ENCODE data around the gene ADRM1. TPM values are rescaled to one million over a fixed set of nuclear protein-coding genes. Genes with fewer than 3 reads are reported as not detected.

ADRM1 gene
- total RNA-seq, 2 donors from 2014 or later: 67.3 to 132 TPM

DNA sequence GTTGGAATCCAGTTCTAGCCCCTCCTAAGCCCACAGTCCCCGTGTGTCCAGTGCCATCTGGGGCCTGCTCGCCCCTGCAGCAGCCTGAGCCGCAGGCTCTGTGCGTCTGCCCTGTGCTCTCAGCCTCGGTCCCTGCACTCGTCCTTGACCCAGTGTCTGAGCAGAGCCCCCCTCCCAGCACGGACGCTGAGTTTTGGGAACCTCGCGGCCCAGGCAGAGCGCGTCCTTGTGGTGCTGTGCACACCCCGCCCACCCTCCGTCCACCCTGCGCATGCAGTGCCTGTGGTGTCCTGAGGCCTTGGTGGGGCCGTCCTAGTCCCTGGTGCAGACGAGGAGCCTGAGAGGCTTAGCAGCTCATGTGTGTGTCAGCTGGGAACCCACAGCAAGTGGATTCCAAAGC lies 32.9 kb upstream of the ADRM1 start:
- H3K27me3 Mint-ChIP-seq: no peaks in the 10 kb centered on the region
- H3K4me3 Mint-ChIP-seq: no peak overlapping the region
- H3K9me3 Mint-ChIP-seq: no peaks in the 10 kb centered on the region
- no peaks in the 10 kb centered on the region for H3K4me1 Mint-ChIP-seq
- H3K36me3 Mint-ChIP-seq (ENCODE audit: low read depth): peaks cover 49% of the 10 kb centered on the region
- H3K27ac Mint-ChIP-seq: no peak overlapping the region
- ATAC-seq (replicated peaks): no peak

DNA sequence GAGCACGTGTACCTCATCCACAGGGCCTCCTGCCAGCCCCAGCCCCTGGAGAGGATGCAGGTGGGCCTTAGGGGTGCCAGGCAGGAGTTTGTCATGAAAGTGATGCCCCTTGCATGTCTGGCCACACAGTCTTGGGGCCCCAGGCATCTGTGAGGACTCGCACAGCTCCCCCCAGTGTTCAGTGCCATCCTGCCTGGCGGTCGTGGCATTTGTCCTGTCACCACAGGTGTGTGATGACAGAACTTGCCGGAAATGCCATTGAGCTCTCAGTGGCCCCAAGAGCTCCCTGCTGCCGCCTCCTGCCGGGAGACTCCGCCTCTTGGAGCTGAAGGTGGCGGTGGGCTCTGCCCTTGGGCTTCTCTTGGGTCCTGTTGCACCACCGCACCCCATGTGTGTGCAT lies 30.6 kb upstream of the ADRM1 start:
- Mint-ChIP-seq H3K4me1 (no peaks in the 10 kb centered on the region), H3K9me3 (no peaks in the 10 kb centered on the region), H3K27ac (no peak overlapping the region), H3K36me3 (ENCODE audit: low read depth) (peaks cover 49% of the 10 kb centered on the region), H3K4me3 (no peak overlapping the region), H3K27me3 (no peaks in the 10 kb centered on the region)
- ATAC-seq (replicated peaks): no peak

DNA sequence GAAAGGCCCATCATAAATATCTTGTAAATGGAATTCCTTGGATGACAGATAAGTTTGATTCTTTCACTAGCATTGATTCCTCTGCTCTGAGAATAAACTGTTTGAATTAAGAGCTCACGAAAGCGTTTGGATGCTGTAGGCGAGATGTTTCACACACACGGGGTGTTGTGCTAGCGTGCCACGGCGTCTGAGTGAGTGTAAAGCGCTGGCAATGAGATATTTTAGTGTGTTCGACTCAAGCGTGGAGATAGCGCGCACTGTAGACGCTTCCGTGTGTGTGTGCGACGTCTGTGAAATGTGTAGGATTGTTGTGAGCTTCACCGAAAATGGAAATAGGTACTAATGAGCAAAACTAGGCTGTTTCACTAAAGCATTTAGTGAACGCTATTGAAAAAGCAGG lies 29.4 kb upstream of the ADRM1 start:
- Mint-ChIP-seq H3K4me3 (no peak overlapping the region), H3K27me3 (no peaks in the 10 kb centered on the region), H3K27ac (no peak overlapping the region), H3K4me1 (no peaks in the 10 kb centered on the region), H3K9me3 (no peaks in the 10 kb centered on the region), H3K36me3 (ENCODE audit: low read depth) (peaks cover 56% of the 10 kb centered on the region)
- ATAC-seq (replicated peaks): no peak

DNA sequence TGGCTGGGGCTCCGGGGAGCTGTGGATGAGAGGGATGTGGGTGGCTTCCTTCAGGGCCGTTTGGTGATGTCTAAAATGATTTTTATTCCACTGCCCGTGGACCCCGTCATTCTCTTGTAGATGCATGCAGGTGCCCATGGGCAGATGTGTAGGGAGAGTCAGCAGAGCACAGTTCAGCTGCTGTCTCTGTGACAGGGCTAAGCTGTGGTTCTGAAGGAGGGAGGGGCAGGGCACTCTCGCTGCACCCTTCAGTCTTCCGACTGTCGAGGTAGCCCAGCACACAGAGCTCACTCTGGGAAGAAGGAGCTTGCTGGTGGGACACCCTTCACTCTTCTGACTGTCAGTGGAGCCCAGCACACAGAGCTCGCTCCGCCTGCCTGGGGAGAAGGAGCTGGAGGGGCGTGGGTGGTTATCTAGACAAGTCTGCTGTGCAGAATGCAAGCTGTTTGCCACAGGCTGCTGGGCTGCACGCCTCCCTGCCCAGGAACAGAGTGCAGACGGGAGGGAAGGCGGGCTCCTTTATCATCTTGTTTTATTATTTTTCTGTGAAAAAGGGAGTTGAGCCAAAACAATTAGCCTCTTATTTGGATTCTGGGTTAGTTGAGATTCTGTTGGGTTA lies 28.4 kb upstream of the ADRM1 start:
- H3K36me3 Mint-ChIP-seq (ENCODE audit: low read depth): peaks cover 62% of the 10 kb centered on the region
- H3K27ac Mint-ChIP-seq: peak overlapping the region; percentile 30

DNA sequence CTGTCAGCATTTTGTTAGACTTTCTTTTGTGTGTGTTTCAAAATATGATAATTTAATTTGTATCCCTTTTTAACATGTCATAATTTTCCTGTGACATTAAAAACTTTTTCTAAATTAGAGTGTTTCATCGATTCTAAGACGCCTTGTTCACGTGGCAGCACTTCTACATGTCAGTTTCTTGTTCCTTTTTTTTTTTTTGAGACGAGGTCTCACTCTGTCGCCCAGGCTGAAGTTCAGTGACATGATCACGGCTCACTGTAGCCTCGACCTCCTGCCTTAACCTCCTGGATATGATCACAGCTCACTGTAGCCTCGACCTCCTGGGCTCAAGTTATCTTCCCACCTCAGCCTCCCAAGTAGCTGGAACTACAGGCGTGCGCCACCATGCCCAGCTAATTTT lies 27.6 kb upstream of the ADRM1 start:
- no peaks in the 10 kb centered on the region for H3K9me3 Mint-ChIP-seq
- no peak overlapping the region for H3K27ac Mint-ChIP-seq
- H3K4me3 Mint-ChIP-seq: no peak overlapping the region
- peaks cover 66% of the 10 kb centered on the region for H3K36me3 Mint-ChIP-seq (ENCODE audit: low read depth)
- ATAC-seq (replicated peaks): no peak
- H3K27me3 Mint-ChIP-seq: no peaks in the 10 kb centered on the region
- no peaks in the 10 kb centered on the region for H3K4me1 Mint-ChIP-seq

More for the DNA sequence above, 28.4 kb upstream of the ADRM1 start:
- H3K4me1 Mint-ChIP-seq: no peaks in the 10 kb centered on the region
- H3K9me3 Mint-ChIP-seq: no peaks in the 10 kb centered on the region
- H3K27me3 Mint-ChIP-seq: no peaks in the 10 kb centered on the region
- no peak overlapping the region for H3K4me3 Mint-ChIP-seq
- ATAC-seq (replicated peaks): no peak

DNA sequence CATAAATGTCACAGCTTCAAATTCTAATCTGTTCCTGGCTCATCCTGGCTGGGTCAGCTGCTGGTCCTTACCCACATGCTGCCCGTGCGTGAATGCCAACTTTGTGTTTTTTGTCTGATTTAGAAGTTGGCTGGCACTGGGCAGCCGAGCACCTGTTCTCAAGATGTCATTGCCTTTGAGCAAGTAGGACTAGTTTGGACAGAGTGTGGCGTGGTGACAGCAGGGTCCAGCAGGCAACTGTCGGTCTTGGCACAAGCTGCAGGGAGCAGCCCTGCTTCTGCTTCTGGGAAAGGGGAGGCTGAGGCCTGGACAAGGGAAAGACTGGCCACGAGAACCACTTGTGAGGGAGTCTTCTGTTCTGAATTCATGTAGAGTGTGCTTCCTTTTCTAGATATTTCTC lies 26.4 kb upstream of the ADRM1 start:
- Mint-ChIP-seq H3K27me3 (no peaks in the 10 kb centered on the region), H3K4me3 (no peak overlapping the region), H3K36me3 (ENCODE audit: low read depth) (peaks cover 77% of the 10 kb centered on the region), H3K9me3 (no peaks in the 10 kb centered on the region), H3K4me1 (no peaks in the 10 kb centered on the region), H3K27ac (no peak overlapping the region)
- ATAC-seq (replicated peaks): no peak

DNA sequence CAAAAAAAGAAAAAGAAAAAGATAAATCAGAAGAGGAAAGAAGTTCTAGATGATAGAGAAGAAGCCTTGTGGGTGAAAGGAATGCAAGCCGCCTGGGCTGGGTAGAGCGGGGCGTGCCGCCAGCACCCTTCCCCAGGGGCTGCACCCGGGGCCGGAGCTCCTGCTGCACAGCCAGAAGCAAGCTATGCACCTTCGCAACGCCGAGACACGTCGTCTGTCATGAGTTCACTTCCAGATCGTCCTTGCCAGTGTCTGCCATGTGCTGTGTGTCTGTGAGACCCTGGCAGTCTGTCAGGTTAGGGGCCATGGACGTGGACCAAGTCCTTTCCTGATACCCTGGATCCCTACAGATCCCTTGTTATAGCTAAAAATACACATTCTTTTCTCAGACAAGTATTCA lies 25.5 kb upstream of the ADRM1 start:
- H3K9me3 Mint-ChIP-seq: no peaks in the 10 kb centered on the region
- ATAC-seq (replicated peaks): no peak
- peaks cover 84% of the 10 kb centered on the region for H3K36me3 Mint-ChIP-seq (ENCODE audit: low read depth)
- H3K27ac Mint-ChIP-seq: no peak overlapping the region
- no peaks in the 10 kb centered on the region for H3K27me3 Mint-ChIP-seq
- H3K4me1 Mint-ChIP-seq: no peaks in the 10 kb centered on the region
- no peak overlapping the region for H3K4me3 Mint-ChIP-seq

DNA sequence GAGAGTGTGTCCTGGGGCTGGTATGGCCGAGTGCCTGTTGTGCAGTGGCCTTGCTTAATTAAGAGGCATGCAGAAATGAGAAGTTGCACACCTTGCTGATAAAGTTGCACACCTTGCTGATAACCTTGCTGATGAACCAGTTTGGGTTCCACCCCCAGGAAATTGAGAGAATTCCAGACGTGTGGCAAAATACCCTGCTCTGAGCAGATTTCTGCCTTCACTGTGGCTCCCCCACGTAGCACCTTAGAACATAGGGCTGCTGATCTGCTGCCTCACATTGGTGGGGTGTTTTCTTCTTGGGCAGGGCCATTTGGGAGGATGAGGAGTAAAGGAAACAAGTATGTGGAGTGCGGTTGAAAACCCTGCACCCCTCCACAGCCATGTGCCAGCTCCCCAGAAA lies 22.5 kb upstream of the ADRM1 start:
- no peak overlapping the region for H3K27ac Mint-ChIP-seq
- no peaks in the 10 kb centered on the region for H3K4me1 Mint-ChIP-seq
- ATAC-seq (replicated peaks): no peak
- peaks cover 79% of the 10 kb centered on the region for H3K36me3 Mint-ChIP-seq (ENCODE audit: low read depth)
- H3K4me3 Mint-ChIP-seq: no peak overlapping the region
- no peaks in the 10 kb centered on the region for H3K27me3 Mint-ChIP-seq
- no peaks in the 10 kb centered on the region for H3K9me3 Mint-ChIP-seq

DNA sequence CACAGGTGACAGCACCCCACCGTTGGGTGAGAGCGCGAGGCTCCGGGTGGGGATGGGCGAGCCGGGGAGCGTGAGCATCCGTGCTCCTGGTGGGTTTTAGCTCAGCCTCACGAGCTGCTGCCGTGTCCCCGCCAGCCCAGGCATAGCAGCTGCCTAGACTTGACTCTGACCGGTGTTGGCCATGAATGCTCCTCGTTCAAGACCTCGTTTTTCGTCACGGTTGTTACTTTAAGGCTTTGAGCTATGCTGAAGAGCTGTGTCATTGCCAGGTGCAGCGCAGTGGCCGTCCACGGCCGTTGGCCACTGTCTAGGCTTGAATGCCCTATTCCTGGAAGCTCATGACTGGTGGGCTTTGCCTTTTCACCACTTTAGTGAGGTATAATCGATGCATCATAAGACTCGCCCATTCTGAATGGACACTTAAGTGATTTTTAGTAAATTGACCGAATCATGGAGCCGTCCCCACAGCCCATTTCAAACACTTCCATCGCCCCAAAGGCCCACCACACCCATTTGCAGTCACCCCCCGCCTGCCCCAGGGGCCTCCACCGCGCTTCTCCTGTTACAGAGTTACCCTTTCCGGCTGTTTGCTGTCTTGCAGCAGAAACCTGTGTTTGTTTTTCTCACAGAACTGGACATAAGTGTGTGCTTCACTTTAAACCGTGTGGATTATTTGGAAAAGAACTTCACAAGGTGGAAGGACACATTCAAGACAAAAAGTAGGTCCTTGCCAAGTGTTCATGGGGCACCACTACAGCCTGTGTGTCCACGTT lies 21.4 kb upstream of the ADRM1 start:
- no peak for ATAC-seq (replicated peaks)
- no peak overlapping the region for H3K4me3 Mint-ChIP-seq
- peaks cover 77% of the 10 kb centered on the region for H3K36me3 Mint-ChIP-seq (ENCODE audit: low read depth)
- H3K27ac Mint-ChIP-seq: no peak overlapping the region
- H3K4me1 Mint-ChIP-seq: no peaks in the 10 kb centered on the region
- H3K27me3 Mint-ChIP-seq: no peaks in the 10 kb centered on the region
- no peaks in the 10 kb centered on the region for H3K9me3 Mint-ChIP-seq

DNA sequence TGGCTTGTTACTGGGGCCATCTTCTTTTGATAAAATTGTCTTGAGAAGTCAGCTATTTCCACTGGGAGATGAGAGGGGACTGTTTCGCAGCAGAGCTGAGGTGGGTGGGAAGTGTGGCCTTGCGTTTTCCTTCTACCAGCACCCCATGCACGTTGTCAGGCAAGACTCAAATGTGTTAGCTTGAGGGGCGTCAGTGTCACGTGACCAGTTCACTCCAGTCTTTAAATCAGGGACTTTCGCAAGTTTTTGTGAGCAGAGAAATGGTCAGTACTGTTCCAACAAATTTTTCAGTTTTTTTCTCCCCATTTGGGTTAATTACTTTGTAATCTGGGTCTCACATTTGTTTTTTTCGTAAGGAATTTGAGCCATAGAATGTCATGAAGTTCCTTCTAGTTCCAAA lies 20.7 kb upstream of the ADRM1 start:
- Mint-ChIP-seq H3K4me1 (no peaks in the 10 kb centered on the region), H3K27ac (no peak overlapping the region), H3K27me3 (no peaks in the 10 kb centered on the region), H3K9me3 (no peaks in the 10 kb centered on the region), H3K36me3 (ENCODE audit: low read depth) (peaks cover 82% of the 10 kb centered on the region), H3K4me3 (no peak overlapping the region)
- no peak for ATAC-seq (replicated peaks)

DNA sequence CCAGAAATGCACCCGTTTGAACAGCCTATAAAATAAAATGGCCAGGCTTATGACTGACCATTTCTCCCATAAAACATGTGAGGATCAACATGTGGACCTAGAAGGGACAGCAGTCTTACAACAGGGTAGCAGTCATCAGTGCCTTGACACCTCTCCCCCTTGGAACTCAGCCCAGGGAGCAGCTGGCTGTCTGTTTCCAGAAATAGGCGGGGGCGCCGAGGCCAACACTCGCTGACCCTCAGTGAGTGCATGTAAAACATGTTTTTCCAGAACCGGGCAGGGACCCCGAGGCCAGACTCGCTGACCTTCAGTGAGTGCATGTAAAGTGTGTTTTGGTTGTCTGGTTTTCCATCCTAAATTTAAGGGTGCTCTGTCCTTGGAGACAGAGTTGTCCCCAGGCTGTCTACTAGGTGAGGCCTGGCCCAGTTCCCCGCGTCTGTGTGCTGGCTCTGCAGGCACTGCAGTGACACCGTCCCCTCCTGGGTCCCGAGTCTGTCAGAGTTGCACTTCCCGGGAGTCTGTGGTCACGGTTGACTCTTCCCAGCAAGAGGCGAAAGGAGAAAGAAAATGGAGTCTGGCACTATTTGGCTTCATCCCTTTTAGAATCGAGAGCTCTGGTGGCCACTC lies 19.8 kb upstream of the ADRM1 start:
- Mint-ChIP-seq H3K9me3 (no peaks in the 10 kb centered on the region), H3K27me3 (no peaks in the 10 kb centered on the region), H3K4me1 (no peaks in the 10 kb centered on the region), H3K27ac (no peak overlapping the region), H3K4me3 (no peak overlapping the region), H3K36me3 (ENCODE audit: low read depth) (peaks cover 74% of the 10 kb centered on the region)
- ATAC-seq (replicated peaks): no peak

DNA sequence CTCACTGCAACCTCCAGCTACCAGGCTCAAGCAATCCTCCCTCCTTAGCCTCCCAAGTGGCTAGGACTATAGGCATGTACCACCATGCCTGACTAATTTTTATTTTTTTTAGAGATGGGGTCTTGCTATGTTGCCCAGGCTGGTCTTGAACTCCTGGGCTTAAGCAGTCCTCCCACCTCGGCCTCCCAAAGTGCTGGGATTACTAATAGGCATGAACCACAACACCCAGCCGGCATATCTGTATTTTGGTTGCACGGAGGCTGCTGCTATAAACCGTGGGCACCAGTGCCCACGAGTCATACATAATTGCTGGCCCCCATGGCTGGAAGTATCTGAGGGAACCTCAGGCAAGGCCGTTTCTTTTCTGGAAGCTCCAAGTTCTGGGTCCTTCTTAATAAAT lies 18.3 kb upstream of the ADRM1 start:
- Mint-ChIP-seq H3K9me3 (no peaks in the 10 kb centered on the region), H3K4me1 (no peaks in the 10 kb centered on the region), H3K4me3 (no peak overlapping the region), H3K27me3 (no peaks in the 10 kb centered on the region), H3K27ac (no peak overlapping the region), H3K36me3 (ENCODE audit: low read depth) (peaks cover 64% of the 10 kb centered on the region)
- no peak for ATAC-seq (replicated peaks)

DNA sequence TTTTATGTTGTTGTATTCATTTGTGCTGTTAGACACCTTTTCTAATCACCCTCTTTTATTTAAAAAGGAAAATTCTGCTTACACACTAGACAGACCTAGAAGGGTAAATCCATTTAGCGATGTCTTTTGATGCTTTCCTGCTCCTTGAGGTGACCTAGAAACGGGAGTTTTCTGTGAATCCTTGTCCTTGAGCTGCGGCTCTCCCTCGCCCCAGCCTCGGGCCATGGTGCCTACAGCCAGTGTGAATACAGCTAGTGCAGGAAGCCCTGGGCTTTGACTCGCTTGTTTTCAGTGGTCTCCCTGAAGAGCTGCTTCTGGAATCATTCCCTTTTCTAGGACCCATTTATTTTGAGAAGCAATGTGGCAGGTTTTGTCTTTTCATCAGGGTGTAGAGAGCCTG lies 17.6 kb upstream of the ADRM1 start:
- H3K36me3 Mint-ChIP-seq (ENCODE audit: low read depth): peaks cover 57% of the 10 kb centered on the region
- H3K27me3 Mint-ChIP-seq: no peaks in the 10 kb centered on the region
- no peaks in the 10 kb centered on the region for H3K4me1 Mint-ChIP-seq
- no peaks in the 10 kb centered on the region for H3K9me3 Mint-ChIP-seq
- no peak overlapping the region for H3K27ac Mint-ChIP-seq
- no peak overlapping the region for H3K4me3 Mint-ChIP-seq
- no peak for ATAC-seq (replicated peaks)

DNA sequence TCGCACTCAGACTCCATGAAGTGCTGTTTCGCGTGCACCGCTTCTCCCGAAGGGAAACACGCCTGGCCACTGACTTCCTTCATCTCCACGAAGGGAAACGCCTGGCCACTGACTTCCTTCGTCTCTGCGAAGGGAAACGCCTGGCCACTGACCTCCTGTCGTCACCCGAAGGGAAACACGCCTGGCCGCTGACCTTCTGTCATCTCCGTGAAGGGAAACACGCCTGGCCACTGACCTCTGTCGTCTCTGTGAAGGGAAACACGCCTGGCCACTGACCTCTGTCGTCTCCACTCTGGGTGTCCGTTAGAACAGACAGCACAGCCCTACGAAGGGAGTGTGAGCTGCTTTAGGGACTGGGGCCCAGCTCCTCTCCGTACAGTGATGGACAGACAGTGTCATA lies 17.1 kb upstream of the ADRM1 start:
- H3K27me3 Mint-ChIP-seq: no peaks in the 10 kb centered on the region
- H3K27ac Mint-ChIP-seq: no peak overlapping the region
- no peaks in the 10 kb centered on the region for H3K9me3 Mint-ChIP-seq
- no peak overlapping the region for H3K4me3 Mint-ChIP-seq
- ATAC-seq (replicated peaks): no peak
- H3K36me3 Mint-ChIP-seq (ENCODE audit: low read depth): peaks cover 53% of the 10 kb centered on the region
- H3K4me1 Mint-ChIP-seq: no peaks in the 10 kb centered on the region

DNA sequence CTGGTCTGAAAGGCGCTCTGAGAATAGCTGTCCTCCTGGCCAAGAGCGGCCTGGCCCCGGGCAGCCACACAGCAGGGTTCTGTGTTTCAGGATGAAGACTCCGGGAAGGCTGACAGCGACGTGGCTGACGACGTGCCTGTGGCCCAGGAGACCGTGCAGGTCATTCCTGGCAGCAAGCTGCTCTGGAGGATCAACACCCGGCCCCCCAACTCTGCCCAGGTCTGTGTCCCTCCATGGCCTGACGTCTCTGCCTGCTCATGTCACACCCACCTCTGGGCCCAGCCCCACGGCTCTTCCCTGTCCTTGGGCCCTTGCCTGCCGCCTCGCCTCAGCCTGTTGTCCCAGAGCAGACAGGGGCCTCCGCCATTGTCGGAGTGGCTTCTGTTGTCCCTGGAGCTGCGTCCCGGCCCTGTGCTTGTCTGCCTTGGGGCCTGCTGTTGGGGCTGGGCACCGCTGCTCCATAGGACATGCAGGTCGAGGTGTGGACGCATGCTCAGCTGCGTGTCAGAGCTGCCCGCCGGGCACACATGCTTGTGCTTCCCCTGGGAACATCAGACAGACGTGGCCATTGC lies 16.2 kb upstream of the ADRM1 start:
- Mint-ChIP-seq H3K27me3 (no peaks in the 10 kb centered on the region), H3K27ac (no peak overlapping the region)

More for the DNA sequence above, 16.2 kb upstream of the ADRM1 start:
- no peak overlapping the region for H3K4me3 Mint-ChIP-seq
- ATAC-seq (replicated peaks): no peak
- no peaks in the 10 kb centered on the region for H3K4me1 Mint-ChIP-seq
- no peaks in the 10 kb centered on the region for H3K9me3 Mint-ChIP-seq
- H3K36me3 Mint-ChIP-seq (ENCODE audit: low read depth): peaks cover 44% of the 10 kb centered on the region

Measured in activated T-helper 17 cell treated with anti-CD3 and anti-CD28 coated beads, Interleukin-2, amount 50 U/mL, for 72 hours (primary cell).